ENCODE results near the gene ILK.

ILK gene

DNA sequence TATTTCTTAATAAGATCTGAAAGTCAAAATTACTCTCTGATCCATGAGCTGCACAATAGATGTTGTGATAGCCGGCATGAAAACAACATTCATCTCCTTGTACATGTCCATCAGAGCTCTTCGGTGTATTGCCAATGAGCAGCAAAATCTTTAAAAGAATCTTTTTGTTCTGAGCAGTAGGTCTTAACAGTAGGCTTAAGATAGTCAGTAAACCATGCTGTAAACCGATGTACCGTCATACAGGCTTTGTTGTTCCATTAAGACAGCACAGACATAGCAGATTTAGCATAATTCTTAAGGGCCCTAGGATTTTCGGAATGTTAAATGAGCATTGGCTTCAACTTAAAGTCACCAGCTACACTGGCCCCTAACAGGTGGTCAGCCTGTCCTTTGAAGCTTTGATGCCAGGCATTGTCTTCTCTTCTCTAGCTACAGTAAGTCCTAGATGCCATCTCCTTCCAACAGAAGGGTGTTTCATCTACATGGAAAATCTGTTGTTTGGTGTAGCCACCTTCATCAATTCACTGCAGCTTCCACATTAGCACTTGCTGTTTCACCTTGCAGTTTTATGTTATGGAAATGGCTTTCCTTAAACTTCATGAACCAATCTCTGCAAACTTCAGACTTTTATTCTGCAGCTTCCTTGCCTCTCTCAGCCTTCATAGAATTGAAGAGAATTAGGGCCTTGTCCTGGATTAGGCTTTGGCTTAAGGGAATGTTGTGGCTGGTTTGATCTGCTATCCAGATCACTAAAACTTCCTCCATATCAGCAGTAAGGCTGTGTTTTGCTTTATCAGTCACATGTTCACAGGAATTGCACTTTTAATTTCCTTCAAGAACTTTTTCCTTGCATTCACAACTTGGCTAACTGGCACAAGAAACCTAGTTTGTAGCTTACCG is 28.5 kb upstream of the ILK start:
- no peak for DNase-seq

- no peak for DNase-seq
Observed at GRCh38 chr11:6576471-6577373, 26.9 kb upstream of the ILK start.

GRCh38 chr11:6578134-6578533 is 25.4 kb upstream of the ILK start:
- DNase-seq, result no peak

DNA sequence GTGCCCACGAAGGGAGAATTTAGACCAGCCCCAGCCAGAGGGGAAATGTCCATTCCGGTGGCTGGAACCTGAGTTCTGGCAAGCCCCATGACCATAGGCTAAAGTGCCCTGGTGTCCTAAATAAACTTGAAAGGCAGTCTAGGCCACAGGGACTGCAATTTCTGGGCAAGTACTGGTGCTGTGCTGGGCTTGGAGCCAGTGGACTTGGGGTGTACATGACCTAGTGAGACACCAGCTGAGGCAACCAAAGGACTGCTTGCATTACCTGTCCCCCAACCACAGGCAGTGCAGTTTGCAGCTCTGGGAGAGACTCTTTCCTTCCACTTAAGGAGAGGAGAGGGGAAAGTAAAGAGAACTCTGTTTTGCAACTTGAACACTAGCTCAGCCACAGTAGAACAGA is 23.9 kb upstream of the ILK start:
- no peak for DNase-seq

GRCh38 chr11:6583584-6583983 is 20.0 kb upstream of the ILK start:
- DNase-seq, result no peak

- no peak for DNase-seq
Observed at GRCh38 chr11:6584528-6584927, 19.0 kb upstream of the ILK start.

DNA sequence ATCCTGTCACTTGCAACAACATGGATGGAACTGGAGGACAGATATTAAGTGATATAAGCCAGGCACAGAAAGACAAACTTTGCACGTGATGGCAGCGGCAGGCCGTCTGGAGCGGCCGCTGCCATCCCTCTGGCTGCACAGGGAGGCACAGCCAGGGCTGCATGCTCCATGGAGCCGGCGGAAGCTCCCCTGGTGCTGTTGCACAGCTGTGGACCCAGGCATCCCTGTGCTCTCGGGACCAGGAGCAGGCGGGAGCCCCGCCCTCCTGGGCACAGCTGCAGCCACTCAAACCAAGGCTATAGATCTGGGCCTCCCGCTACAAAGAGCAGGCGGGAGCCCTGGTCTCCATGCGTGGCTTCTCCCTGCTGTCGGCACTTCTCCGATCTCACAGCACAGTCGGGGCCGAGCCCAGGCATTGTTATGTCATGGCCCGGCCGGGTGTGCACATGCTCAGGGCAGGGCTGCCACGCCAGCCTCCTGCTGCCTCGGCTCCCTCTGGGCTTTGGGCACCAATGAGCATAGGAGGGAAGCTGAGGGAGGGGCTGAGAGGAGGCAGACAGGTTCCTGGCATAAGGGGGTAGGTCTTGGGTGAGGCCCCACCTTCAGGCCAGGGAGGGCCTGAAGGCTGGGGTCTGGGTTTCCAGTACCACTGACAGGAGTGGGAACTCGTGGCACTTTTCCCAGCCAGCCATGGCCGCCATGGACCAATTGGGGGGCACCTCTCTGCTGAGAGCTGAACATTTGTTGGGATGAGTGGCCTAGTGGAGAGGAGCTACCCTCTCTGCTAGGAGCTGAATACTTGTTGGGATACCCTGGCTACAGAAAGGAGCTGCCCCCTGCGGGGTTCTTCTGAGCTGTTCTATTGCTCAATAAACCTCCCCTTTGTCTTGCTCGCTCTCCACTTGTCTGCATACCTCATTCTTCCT is 16.9 kb upstream of the ILK start:
- no peak for DNase-seq

- no peak for DNase-seq
Observed at GRCh38 chr11:6587360-6587953, 16.1 kb upstream of the ILK start.

GRCh38 chr11:6588018-6588417 is 15.6 kb upstream of the ILK start:
- no peak for DNase-seq

- DNase-seq, result no peak
Observed at GRCh38 chr11:6594142-6594768, 9.3 kb upstream of the ILK start.

DNA sequence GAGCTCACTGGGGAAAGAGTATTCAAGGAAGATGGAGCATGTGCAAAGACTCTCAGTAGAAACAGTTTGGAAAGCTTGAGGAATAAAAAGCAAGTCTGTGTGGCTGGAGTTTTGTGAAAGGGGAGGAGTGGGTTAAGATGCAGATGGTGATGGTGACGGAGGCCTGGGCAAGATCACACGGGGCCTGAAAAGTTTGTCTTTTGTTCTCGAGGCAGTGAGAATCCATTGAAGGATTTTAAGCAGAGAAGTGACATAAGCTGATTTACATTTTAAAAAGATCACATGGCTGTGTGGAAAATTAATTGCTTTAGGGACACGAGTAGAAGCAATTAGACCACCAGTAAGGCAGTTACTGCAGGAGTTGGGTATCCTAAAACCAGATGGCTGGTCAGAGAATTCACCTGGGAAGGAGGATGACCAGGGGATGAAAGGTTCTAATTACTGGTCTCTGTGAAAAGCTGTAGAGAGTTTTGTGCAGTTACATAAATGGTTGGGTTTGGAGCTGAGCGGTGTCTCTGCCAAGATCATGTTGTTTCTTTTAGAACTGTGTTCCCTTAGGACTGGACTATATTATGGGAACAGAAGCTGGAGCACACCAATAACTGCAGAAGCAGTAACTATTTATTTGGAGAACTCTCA is 7.2 kb upstream of the ILK start:
- DNase-seq, result no peak

- DNase-seq, result no peak
Observed at GRCh38 chr11:6598555-6598954, 5.0 kb upstream of the ILK start.

DNA sequence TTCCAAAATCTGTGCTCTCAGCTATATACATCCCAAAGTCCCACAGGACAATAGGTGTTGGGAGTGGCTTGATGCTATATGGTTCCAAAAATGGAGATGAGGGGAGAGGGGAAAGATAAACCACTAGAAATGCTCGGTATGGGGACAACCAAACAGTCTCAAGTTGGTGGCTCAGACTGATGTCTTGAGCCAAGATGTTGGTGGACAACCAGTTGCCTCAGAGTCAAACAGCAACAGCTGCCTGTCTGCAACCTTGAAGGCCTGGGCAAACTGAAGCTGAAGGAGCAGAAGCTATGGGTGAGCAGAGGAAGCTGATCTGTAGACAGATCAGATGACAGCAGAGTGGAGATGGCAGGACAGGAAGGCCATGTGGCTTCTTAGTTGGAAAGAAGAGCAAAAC is 4.1 kb upstream of the ILK start:
- no peak for DNase-seq

GRCh38 chr11:6599881-6600390 is 3.6 kb upstream of the ILK start:
- DNase-seq, result no peak

GRCh38 chr11:6601041-6601461 is 2.5 kb upstream of the ILK start:
- DNase-seq, result no peak

DNA sequence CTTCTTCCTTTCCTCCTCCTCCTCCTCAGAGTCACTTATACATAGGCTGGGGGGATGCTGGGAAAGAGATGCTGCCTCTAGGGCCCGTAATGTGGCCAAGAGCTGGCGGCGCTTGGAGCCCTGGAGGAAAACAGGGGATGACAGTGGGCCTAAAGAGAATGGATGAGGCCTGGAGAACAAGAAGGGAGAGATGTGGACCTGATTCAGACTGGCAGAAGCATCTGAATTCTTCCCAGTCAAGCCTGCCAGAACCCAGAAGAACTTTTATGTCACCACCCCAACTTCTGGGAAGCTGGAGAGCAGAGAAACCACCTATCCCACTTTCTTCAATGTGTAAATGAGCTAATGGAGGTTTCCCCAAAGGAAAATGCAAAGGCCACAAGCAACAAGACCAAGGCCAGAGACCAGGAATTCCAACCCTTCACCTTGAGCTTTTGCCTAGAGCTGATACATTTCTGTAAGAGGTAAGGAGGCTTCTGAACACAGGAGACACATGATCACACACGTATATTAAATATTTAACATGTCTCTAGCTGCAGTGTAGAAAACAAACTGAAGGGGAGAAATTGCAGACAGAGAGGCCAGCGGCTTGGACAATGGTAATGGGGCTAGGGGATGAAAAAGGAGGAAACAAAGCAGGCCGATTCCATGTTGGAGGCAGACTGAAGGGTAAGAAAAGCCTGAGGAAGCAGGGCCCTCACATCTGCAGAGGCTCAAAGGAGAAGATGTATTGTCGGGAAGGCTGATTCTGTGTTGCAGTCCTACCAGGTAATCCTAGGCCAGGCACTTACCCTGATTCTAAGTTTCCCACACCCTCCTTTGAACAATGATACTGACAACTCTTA is 1.3 kb upstream of the ILK start:
- no peak for DNase-seq

- no peak for DNase-seq
Observed at GRCh38 chr11:6604081-6604626, 580 bp downstream of the ILK start.

DNA sequence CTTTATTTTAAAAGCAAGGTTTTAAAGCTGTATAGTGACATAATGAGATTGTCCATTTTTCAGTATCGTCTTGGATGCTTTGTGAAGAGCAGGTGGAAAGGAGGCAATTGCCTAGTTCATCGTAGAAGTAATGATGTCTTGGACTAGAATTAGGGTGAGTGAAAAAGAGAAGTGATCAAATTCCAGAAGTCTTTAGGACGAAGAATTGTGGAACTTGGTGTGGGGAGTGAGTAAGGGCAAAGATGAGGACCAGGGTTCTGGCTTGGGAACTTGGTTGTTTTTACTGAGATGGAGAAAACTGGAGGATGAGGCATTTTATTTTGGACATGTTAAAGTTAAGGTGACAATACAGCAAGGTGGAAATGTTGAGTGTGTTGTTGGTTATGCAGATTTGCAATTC is 1.2 kb downstream of the ILK start:
- DNase-seq, result no peak

DNA sequence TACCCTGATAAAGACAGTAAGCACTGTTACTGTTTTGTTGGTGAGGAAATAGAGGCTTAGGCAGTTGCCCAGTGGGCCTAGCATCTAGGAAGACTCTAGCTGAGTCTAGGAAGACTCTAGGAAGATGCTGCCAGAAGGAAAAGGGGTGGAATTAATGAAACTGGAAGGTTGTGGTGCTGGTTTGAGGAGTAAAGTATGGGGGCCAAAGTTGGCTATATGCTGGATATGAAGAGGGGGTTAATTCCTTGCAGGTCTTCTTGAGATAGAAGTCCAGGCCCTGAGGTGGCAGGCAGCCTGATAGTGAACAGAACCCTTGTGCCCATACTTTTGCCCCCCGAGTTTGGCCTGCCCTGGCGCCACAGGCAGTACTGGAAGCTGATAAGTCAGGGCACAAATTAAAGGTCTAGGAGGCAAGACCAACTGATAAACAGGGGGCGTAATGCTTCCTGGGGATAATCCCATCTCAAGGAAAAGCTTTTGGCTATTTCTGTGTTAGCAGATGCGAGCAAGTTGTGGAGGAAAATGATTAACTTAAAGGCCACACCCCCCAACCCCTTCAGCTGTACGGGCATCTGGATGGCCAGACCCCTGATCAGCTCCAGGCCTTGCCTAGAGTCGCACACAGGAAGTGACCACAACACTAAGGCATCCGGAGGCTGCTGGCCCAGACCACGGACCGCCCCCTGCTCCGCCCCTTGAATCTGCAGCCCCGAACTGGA is 3.1 kb downstream of the ILK start:
- no peak for DNase-seq

Data from NCI-H187 treated with DMSO at 0.1 percent for 48 hours (cell line).